Measurements from ENCODE around the gene XRCC3. TPM values are rescaled to one million over a fixed set of nuclear protein-coding genes. Genes with fewer than 3 reads are reported as not detected.
A peak's percentile ranks its signal among the peaks of the same experiment; 100 is the strongest.

Gene XRCC3
- total and polyA plus RNA-seq, 2 experiments from 2014 or later: 15.8 to 27.5 TPM

GRCh38 chr14:103679351-103679750 is 35.9 kb downstream of the XRCC3 start:
- Histone ChIP-seq H3K4me1 (ENCODE audit: low read depth) (peaks cover 17% of the 10 kb centered on the region), H3K9me3 (ENCODE audit: low read depth) (no peaks in the 10 kb centered on the region), H3K27ac (no peak overlapping the region), H3K27me3 (no peaks in the 10 kb centered on the region), H3K4me3 (no peak overlapping the region), H3K36me3 (peaks cover 42% of the 10 kb centered on the region)
- TF ChIP-seq CTCF (IDR thresholded peaks at IDR 0.05; ENCODE audit: low read depth, low read length): peak; percentile 45
- peak; percentile 16 to 38 for DNase-seq (ENCODE audit: low read depth in 1 of 2, low spot score in 1 of 2)

GRCh38 chr14:103676881-103677675 is 38.2 kb downstream of the XRCC3 start:
- H3K4me1 ChIP-seq (ENCODE audit: low read depth): peaks cover 17% of the 10 kb centered on the region
- peak overlapping the region; percentile 74 for H3K27ac ChIP-seq
- DNase-seq (ENCODE audit: low read depth in 1 of 2, low spot score in 1 of 2): peak in 1 of 2 donors; percentile 77
- no peak for TF ChIP-seq CTCF (IDR thresholded peaks at IDR 0.05; ENCODE audit: low read depth, low read length)
- no peaks in the 10 kb centered on the region for H3K27me3 ChIP-seq
- H3K36me3 ChIP-seq: peaks cover 52% of the 10 kb centered on the region
- no peak overlapping the region for H3K4me3 ChIP-seq
- H3K9me3 ChIP-seq (ENCODE audit: low read depth): no peaks in the 10 kb centered on the region

- H3K27me3 ChIP-seq: no peaks in the 10 kb centered on the region
- H3K4me3 ChIP-seq: no peak overlapping the region
- H3K9me3 ChIP-seq (ENCODE audit: low read depth): no peaks in the 10 kb centered on the region
- H3K36me3 ChIP-seq: peaks cover 58% of the 10 kb centered on the region
- TF ChIP-seq CTCF (IDR thresholded peaks at IDR 0.05; ENCODE audit: low read depth, low read length): no peak
- H3K27ac ChIP-seq: peak overlapping the region; percentile 74
- H3K4me1 ChIP-seq (ENCODE audit: low read depth): peaks cover 17% of the 10 kb centered on the region
- DNase-seq (ENCODE audit: low read depth in 1 of 2, low spot score in 1 of 2): no peak
These were observed 39.3 kb downstream of the XRCC3 start for GRCh38 chr14:103675957-103676356.

DNA sequence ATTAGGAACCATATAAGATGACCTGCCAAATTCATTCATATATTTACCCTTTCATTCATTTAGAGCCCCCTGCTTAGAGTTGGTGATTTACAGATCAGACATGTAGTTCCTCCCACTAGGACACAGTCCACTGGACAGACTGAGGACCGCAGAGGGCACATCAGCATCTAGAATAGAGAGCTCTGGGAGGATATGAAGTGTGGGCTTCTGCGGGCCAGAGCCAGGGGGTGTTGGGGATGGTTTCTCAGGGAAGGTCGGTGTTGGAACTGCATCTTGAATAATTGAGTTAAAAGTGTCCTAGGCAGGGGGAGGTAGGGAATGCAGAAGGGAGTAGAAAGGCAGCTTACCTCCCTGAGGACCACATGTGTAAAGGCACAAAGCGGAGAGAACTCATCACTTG is 43.3 kb downstream of the XRCC3 start:
- no peak for DNase-seq (ENCODE audit: low read depth in 1 of 2, low spot score in 1 of 2)
- no peak for TF ChIP-seq CTCF (IDR thresholded peaks at IDR 0.05; ENCODE audit: low read depth, low read length)
- no peaks in the 10 kb centered on the region for H3K27me3 ChIP-seq
- no peak overlapping the region for H3K27ac ChIP-seq
- H3K4me1 ChIP-seq (ENCODE audit: low read depth): peaks cover 8% of the 10 kb centered on the region
- no peaks in the 10 kb centered on the region for H3K9me3 ChIP-seq (ENCODE audit: low read depth)
- peaks cover 63% of the 10 kb centered on the region for H3K36me3 ChIP-seq
- H3K4me3 ChIP-seq: no peak overlapping the region

- no peak overlapping the region for H3K4me3 ChIP-seq
- no peaks in the 10 kb centered on the region for H3K9me3 ChIP-seq (ENCODE audit: low read depth)
- DNase-seq (ENCODE audit: low read depth in 1 of 2, low spot score in 1 of 2): no peak
- TF ChIP-seq CTCF (IDR thresholded peaks at IDR 0.05; ENCODE audit: low read depth, low read length): no peak
- H3K36me3 ChIP-seq: peaks cover 44% of the 10 kb centered on the region
- no peaks in the 10 kb centered on the region for H3K27me3 ChIP-seq
- H3K27ac ChIP-seq: no peak overlapping the region
- H3K4me1 ChIP-seq (ENCODE audit: low read depth): no peaks in the 10 kb centered on the region
These were observed 45.9 kb downstream of the XRCC3 start for GRCh38 chr14:103669370-103669769.

Measured in cardiac muscle cell (in vitro differentiated cells and primary cell).